NK-92 (cell line): ENCODE results near the gene TMEM119.

ENCODE experiments used
- DNase-seq: peaks from one replicate; lab custom pipeline; 2025; ENCODE audit not compliant: unreplicated experiment; lab: John Stamatoyannopoulos, UW

Gene TMEM119

DNA sequence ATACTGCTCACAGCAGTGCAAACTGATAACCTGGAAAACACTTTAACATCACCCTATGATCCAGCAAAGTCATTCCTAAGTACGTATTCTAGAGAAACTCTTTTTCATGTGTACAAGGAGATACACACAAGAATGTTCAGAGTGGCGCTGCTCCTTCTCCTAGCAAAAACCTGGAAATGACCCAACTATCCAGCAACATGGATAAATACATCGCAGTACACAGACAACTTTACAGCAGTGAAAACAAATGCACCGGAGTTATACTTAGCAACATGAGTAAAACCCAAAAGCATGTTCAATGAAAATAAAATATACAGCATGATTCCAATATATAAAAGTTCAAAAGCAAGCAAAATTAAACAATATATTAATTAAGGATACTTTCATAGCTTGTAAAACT lies 55.6 kb downstream of the TMEM119 start:
- DNase-seq = no peak
